HFFc6 (cell line): ENCODE data around the gene ATAD1. TPM values are rescaled to one million over a fixed set of nuclear protein-coding genes. Genes with fewer than 3 reads are reported as not detected.
"Not testable (repeated sequence)": the region's sequence is repeated elsewhere in the genome, so short reads cannot be mapped to it uniquely, and the experiment has no call there.

Experiments used
- DNase-seq: peaks from one replicate; pipeline ENCODE4 v3.0.0-alpha.2; 2018
- H3K27ac Mint-ChIP-seq: 2 replicates; pipeline ENCODE4 v1.8.0; 2020; ENCODE audit warnings: mild to moderate bottlenecking, mixed read lengths
- H3K27me3 Mint-ChIP-seq: 2 replicates; pipeline ENCODE4 v1.8.0; 2021; ENCODE audit warnings: mild to moderate bottlenecking, moderate library complexity, mixed read lengths; ENCODE audit not compliant: insufficient read depth
- H3K36me3 Mint-ChIP-seq: 2 replicates; pipeline ENCODE4 v1.8.0; 2021; ENCODE audit warnings: low read depth, mixed read lengths
- H3K4me1 Mint-ChIP-seq: 2 replicates; pipeline ENCODE4 v1.8.0; 2020; ENCODE audit warnings: low read depth, mixed read lengths
- H3K4me3 Mint-ChIP-seq: 2 replicates; pipeline ENCODE4 v1.8.0; 2020; ENCODE audit warnings: mild to moderate bottlenecking, moderate library complexity, mixed read lengths
- H3K9me3 Mint-ChIP-seq: 2 replicates; pipeline ENCODE4 v1.8.0; 2020; ENCODE audit warnings: mild to moderate bottlenecking, mixed read lengths
- total RNA-seq, 6 experiments: library from RNA; stranded (reverse); fragmentation: NEBNext Ultra II Directional; extraction: Animal tissue kit (Norgen Biotek cat#: 25700); gene quantifications; 2 replicates in 1 of 6; 3 replicates in 5 of 6; pipeline ENCODE4 v1.2.3, GENCODE V29; 2021
- TF ChIP-seq, protein P1 (sequence below): fragments of 200-600 bp; sonication (generic); IDR thresholded peaks from 2 replicates; pipeline ENCODE4 v1.5.0; 2021; ENCODE audit warnings: antibody characterized with exemption, mild to moderate bottlenecking

Gene ATAD1
- total RNA-seq, 6 experiments from 2014 or later, result 33.4 to 44.4 (median 35.8) TPM

DNA sequence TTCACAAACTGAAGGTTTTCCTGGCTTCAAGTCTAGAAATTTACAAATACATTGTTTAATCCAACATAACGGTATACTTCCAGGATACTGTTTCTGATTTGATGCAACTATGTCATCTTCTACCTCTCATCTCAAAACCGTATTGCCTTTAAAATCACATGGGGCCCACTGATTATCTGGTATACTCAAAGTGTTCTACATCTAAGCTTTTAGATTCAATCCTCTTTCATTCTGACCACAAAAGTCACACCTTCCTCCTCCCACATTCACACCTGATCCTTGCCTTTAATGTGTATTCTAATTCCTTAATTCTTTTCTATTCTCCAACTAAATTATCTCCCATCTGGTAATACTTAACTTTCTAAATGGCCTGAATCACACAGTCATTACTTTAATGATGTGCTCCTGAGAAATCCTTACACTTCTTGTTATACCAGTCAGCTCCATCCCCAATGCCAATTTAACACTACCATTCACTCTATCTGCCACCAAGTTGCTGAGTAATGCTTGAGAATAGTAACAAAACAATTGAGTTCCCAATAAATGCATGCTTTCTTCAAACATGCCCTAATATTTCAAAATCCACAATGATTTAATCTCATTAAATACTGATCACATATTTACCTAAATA, 13.0 kb downstream of the ATAD1 start:
- Mint-ChIP-seq H3K36me3 (peaks cover 80% of the 10 kb centered on the region), H3K27ac (no peak overlapping the region), H3K4me3 (no peak overlapping the region), H3K4me1 (no peaks in the 10 kb centered on the region; the same call in 1 of the 2 replicates), H3K27me3 (no peaks in the 10 kb centered on the region), H3K9me3 (peaks cover 29% of the 10 kb centered on the region)
- no peak for DNase-seq
- TF ChIP-seq, protein P1, sequence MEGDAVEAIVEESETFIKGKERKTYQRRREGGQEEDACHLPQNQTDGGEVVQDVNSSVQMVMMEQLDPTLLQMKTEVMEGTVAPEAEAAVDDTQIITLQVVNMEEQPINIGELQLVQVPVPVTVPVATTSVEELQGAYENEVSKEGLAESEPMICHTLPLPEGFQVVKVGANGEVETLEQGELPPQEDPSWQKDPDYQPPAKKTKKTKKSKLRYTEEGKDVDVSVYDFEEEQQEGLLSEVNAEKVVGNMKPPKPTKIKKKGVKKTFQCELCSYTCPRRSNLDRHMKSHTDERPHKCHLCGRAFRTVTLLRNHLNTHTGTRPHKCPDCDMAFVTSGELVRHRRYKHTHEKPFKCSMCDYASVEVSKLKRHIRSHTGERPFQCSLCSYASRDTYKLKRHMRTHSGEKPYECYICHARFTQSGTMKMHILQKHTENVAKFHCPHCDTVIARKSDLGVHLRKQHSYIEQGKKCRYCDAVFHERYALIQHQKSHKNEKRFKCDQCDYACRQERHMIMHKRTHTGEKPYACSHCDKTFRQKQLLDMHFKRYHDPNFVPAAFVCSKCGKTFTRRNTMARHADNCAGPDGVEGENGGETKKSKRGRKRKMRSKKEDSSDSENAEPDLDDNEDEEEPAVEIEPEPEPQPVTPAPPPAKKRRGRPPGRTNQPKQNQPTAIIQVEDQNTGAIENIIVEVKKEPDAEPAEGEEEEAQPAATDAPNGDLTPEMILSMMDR, result no peak

DNA sequence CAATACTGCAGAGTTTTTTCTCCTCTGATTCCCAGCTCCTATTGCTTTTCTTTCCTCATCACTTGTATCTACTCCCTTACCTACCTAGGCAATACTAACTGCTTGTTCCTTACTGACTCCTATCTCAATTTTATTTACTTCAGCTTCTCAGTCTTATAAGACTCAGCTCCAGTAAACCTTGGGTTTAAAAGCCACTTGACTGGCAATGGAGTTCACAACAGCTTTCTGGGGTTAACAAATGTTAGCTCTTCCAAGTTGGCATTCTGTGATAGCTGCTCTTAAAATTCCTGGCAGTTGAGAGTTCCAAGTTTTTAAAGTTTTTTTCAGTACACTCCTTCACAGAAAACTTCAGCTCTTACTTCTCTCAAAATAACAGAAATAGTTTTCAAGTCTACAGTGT, 14.2 kb downstream of the ATAD1 start:
- H3K4me1 Mint-ChIP-seq, result no peaks in the 10 kb centered on the region; the same call in 1 of the 2 replicates
- DNase-seq, result no peak
- H3K9me3 Mint-ChIP-seq, result peaks cover 29% of the 10 kb centered on the region
- no peak overlapping the region for H3K4me3 Mint-ChIP-seq
- peaks cover 85% of the 10 kb centered on the region for H3K36me3 Mint-ChIP-seq
- H3K27me3 Mint-ChIP-seq, result no peaks in the 10 kb centered on the region
- TF ChIP-seq, protein P1, result no peak
- no peak overlapping the region for H3K27ac Mint-ChIP-seq

DNA sequence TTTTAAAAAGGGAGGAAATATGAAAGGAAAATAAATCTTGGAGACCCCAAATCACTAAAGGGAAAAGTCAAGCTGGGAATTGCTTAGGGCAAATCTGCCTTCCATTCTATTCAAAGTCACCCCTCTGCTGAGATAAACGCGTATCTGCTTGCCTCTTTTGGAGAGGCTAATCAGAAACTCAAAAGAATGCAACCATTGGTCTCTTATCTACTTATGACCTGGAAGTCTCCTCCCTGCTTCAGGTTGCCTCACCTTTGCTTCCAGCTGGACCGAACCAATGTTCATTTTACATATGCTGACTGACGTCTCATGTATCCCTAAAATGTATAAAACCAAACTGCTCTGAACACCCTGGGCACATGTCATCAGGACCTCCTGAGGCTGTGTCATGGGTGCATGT, 14.7 kb downstream of the ATAD1 start:
- Mint-ChIP-seq H3K4me3 (no peak overlapping the region), H3K27ac (no peak overlapping the region), H3K9me3 (peaks cover 29% of the 10 kb centered on the region), H3K4me1 (no peaks in the 10 kb centered on the region; the same call in 1 of the 2 replicates), H3K36me3 (peaks cover 90% of the 10 kb centered on the region), H3K27me3 (no peaks in the 10 kb centered on the region)
- no peak for DNase-seq
- TF ChIP-seq, protein P1, result no peak

DNA sequence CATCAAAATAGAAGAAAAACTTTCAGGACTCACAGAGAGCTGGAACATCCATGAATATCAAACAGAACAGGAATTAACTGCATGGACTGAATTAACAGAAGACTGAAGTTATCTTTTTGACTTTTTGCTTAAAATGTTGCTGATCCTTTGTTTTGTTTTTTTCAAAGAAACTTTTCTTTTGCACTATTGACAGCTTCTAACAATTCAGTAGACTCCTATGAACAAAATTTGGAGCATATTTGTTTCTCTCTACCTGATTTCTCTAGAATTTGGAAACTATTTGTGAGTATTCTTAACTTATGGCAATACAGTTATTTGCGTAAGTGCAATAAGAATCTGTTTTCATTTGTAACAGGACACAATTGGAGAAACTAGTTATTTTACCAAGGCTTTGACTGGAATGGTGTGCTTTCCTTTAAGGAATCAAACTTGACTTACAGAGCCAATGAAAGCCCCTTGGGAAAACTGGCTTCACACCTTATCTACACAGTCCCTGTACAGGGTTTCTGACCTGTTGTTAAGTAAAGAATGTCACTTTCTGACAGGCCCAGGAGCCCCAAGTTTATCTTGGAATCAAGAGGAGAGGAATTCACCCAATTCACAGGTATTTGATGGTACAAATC, 16.1 kb downstream of the ATAD1 start:
- not testable (repeated sequence) for DNase-seq, H3K4me3 Mint-ChIP-seq, H3K27me3 Mint-ChIP-seq, H3K4me1 Mint-ChIP-seq, H3K27ac Mint-ChIP-seq
- Mint-ChIP-seq H3K9me3 (peaks cover 29% of the 10 kb centered on the region), H3K36me3 (peaks cover 98% of the 10 kb centered on the region)

DNA sequence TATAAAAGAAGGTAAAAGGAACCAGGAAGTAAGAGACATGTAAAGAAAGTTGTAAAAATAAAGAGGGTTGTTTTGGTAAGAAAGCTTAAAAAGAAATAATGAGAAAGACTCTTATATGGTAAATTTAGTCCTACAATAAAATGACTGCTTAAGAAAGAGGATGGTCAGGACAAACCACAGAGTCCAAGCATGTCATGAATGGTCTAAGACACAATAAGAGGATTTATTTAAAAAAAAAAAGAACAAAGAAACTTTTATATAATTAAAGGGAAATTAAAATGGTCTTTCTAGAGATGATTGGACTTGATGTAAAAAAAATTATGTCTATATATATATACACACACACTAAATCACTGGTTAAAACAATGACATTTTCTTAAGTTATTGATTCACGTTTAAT, 18.2 kb downstream of the ATAD1 start:
- no peaks in the 10 kb centered on the region for H3K27me3 Mint-ChIP-seq
- TF ChIP-seq, protein P1, result no peak
- H3K9me3 Mint-ChIP-seq, result peaks cover 29% of the 10 kb centered on the region
- DNase-seq, result no peak
- no peak overlapping the region for H3K4me3 Mint-ChIP-seq
- H3K4me1 Mint-ChIP-seq, result no peaks in the 10 kb centered on the region
- no peak overlapping the region for H3K27ac Mint-ChIP-seq
- H3K36me3 Mint-ChIP-seq, result peaks cover 77% of the 10 kb centered on the region

GRCh38 chr10:87798082-87798481, 19.9 kb downstream of the ATAD1 start:
- Mint-ChIP-seq H3K4me1 (peaks cover 9% of the 10 kb centered on the region), H3K36me3 (peaks cover 61% of the 10 kb centered on the region), H3K27me3 (no peaks in the 10 kb centered on the region), H3K27ac (no peak overlapping the region), H3K4me3 (no peak overlapping the region), H3K9me3 (peaks cover 20% of the 10 kb centered on the region)
- DNase-seq, result no peak
- TF ChIP-seq, protein P1, result no peak
